Tibial nerve (tissue), 3 donors: ENCODE data around the gene HS6ST3.

Experiments used
- CTCF ChIP-seq, 5 experiments: fragments of 200-600 bp in 3 of 5; fragments of 450-650 bp in 2 of 5; sonication (generic) in 3 of 5; IDR thresholded peaks; one replicate each; pipeline ENCODE4 v1.5.1; 2016 to 2019; ENCODE audit warnings: antibody characterized with exemption in 5 of 5, mild to moderate bottlenecking in 3 of 5, moderate library complexity in 2 of 5
- POLR2A ChIP-seq, 2 donors: fragments of 450-650 bp; IDR thresholded peaks; one replicate each; pipeline ENCODE4 v1.6.1; 2017; ENCODE audit warnings: antibody characterized with exemption in 2 of 2, mild to moderate bottlenecking in 2 of 2, moderate library complexity in 2 of 2

GRCh38 chr13:96637039-96637438 lies 547.1 kb downstream of the HS6ST3 start:
- TF ChIP-seq CTCF (IDR thresholded peaks at IDR 0.05) (no peak), POLR2A (IDR thresholded peaks at IDR 0.05) (no peak)
